GM18870 (cell line): ENCODE data around the gene GYG1.

Experiments
- ATAC-seq: cut with Tn5 transposase; IDR thresholded peaks from one replicate; pipeline ENCODE4 v1.9.1; 2021; ENCODE audit warnings: moderate library complexity; ENCODE audit not compliant: unreplicated experiment

The GYG1 gene

GRCh38 chr3:148991219-148992026 lies at the start of gene GYG1:
Gene GYG1 (plus strand): TSS chr3:148991540. CDS start chr3:148991641, 101 bp downstream.
- peak; percentile 49 for ATAC-seq

GRCh38 chr3:148943506-148944205 lies 47.7 kb upstream of the GYG1 start:
- ATAC-seq = peak; percentile 100

- ATAC-seq = no peak
Measured at GRCh38 chr3:148945116-148945515, 46.2 kb upstream of the GYG1 start.

- no peak for ATAC-seq
Measured at GRCh38 chr3:148948913-148949657, 42.3 kb upstream of the GYG1 start.

GRCh38 chr3:148950806-148951205 lies 40.5 kb upstream of the GYG1 start:
- ATAC-seq = peak; percentile 50

- ATAC-seq = no peak
Measured at GRCh38 chr3:148951599-148952361, 39.6 kb upstream of the GYG1 start.

- ATAC-seq = no peak
Measured at GRCh38 chr3:148953094-148953493, 38.2 kb upstream of the GYG1 start.

GRCh38 chr3:148954981-148955380 lies 36.4 kb upstream of the GYG1 start:
- no peak for ATAC-seq

- ATAC-seq = no peak
Measured at GRCh38 chr3:148955544-148956346, 35.6 kb upstream of the GYG1 start.

- ATAC-seq = no peak
Measured at GRCh38 chr3:148957586-148957985, 33.8 kb upstream of the GYG1 start.

GRCh38 chr3:148958696-148959095 lies 32.6 kb upstream of the GYG1 start:
- ATAC-seq = no peak

- no peak for ATAC-seq
Measured at GRCh38 chr3:148962513-148962912, 28.8 kb upstream of the GYG1 start.

GRCh38 chr3:148964809-148965208 lies 26.5 kb upstream of the GYG1 start:
- no peak for ATAC-seq

- ATAC-seq = no peak
Measured at GRCh38 chr3:148968321-148968720, 23.0 kb upstream of the GYG1 start.

- no peak for ATAC-seq
Measured at GRCh38 chr3:148970271-148970670, 21.1 kb upstream of the GYG1 start.

GRCh38 chr3:148971401-148972163 lies 19.8 kb upstream of the GYG1 start:
- no peak for ATAC-seq

- peak; percentile 93 for ATAC-seq
Measured at GRCh38 chr3:148974726-148975125, 16.6 kb upstream of the GYG1 start.

GRCh38 chr3:148975248-148975647 lies 16.1 kb upstream of the GYG1 start:
- no peak for ATAC-seq

GRCh38 chr3:148975696-148976095 lies 15.6 kb upstream of the GYG1 start:
- no peak for ATAC-seq
